CD8-positive, alpha-beta memory T cell (primary cell): ENCODE results near the gene NR2C2. TPM values are rescaled to one million over a fixed set of nuclear protein-coding genes. Genes with fewer than 3 reads are reported as not detected.
A peak's percentile ranks its signal among the peaks of the same experiment; 100 is the strongest.

Experiments
- CTCF ChIA-PET: fragments of 350-600 bp; sonication (Branson Sonifier 250); formaldehyde crosslinking; loops from one replicate; lab custom pipeline; 2021; ENCODE audit warnings: antibody characterized with exemption; lab: Charles Lee
- POLR2A ChIA-PET: fragments of 350-600 bp; sonication (Branson Sonifier 250); formaldehyde crosslinking; loops from one replicate; lab custom pipeline; 2021; ENCODE audit warnings: antibody characterized with exemption; lab: Charles Lee
- DNase-seq, 5 donors: peaks; one replicate each; pipeline versions ENCODE4 v3.0.0 to v3.0.0-alpha.2; 2020 to 2022; ENCODE audit warnings: mixed read lengths in 1 of 5
- H3K27ac ChIP-seq: one replicate; pipeline ENCODE4 v1.7.0; 2013; ENCODE audit warnings: low read depth, mild to moderate bottlenecking, low read length, moderate library complexity
- H3K27me3 ChIP-seq: 2 replicates; pipeline ENCODE4 v1.7.0; 2013; ENCODE audit warnings: low read length, mild to moderate bottlenecking; ENCODE audit not compliant: insufficient read depth, poor library complexity, severe bottlenecking
- H3K36me3 ChIP-seq: 2 replicates; pipeline ENCODE4 v1.7.0; 2013; ENCODE audit warnings: mild to moderate bottlenecking, low read length, moderate library complexity; ENCODE audit not compliant: insufficient read depth
- H3K4me1 ChIP-seq: 2 replicates; pipeline ENCODE4 v1.7.0; 2013; ENCODE audit warnings: mild to moderate bottlenecking, low read length, moderate library complexity; ENCODE audit not compliant: insufficient read depth
- H3K4me3 ChIP-seq: 2 replicates; pipeline ENCODE4 v1.7.0; 2013; ENCODE audit warnings: mild to moderate bottlenecking, low read length
- H3K9me3 ChIP-seq: 2 replicates; pipeline ENCODE4 v1.7.0; 2013; ENCODE audit warnings: mild to moderate bottlenecking, low read length
- H3K27ac Mint-ChIP-seq, 8 donors: one replicate each; pipeline ENCODE4 v1.8.0; 2020 to 2021; ENCODE audit warnings: mixed read lengths in 8 of 8, mild to moderate bottlenecking in 6 of 8, inconsistent platforms in 3 of 8, moderate library complexity in 3 of 8
- H3K27me3 Mint-ChIP-seq, 2 donors: one replicate each; pipeline ENCODE4 v1.8.0; 2020 to 2021; ENCODE audit warnings: mixed read lengths in 2 of 2, mild to moderate bottlenecking in 1 of 2, moderate library complexity in 1 of 2
- H3K36me3 Mint-ChIP-seq, 3 donors: one replicate each; pipeline ENCODE4 v1.8.0; 2020 to 2021; ENCODE audit warnings: mixed read lengths in 3 of 3, inconsistent platforms in 1 of 3, mild to moderate bottlenecking in 1 of 3
- H3K4me1 Mint-ChIP-seq, 3 donors: one replicate each; pipeline ENCODE4 v1.8.0; 2020 to 2021; ENCODE audit warnings: mixed read lengths in 3 of 3, inconsistent platforms in 1 of 3, mild to moderate bottlenecking in 1 of 3
- H3K4me3 Mint-ChIP-seq, 7 donors: one replicate each; pipeline ENCODE4 v1.8.0; 2020 to 2021; ENCODE audit warnings: mixed read lengths in 7 of 7, mild to moderate bottlenecking in 6 of 7, moderate library complexity in 4 of 7, inconsistent platforms in 2 of 7
- H3K9me3 Mint-ChIP-seq, 5 donors: one replicate each; pipeline ENCODE4 v1.8.0; 2020 to 2022; ENCODE audit warnings: mixed read lengths in 5 of 5, mild to moderate bottlenecking in 3 of 5, moderate library complexity in 2 of 5, inconsistent platforms in 1 of 5
- polyA plus RNA-seq: library from polyadenylated mRNA; unstranded; fragments of 300-500 nt; fragmentation: Illumina TruSeq; gene quantifications from one replicate; pipeline ENCODE4 v1.2.3, GENCODE V29; 2021
- total RNA-seq, 2 experiments: library from RNA; stranded (reverse); gene quantifications; one replicate each; pipeline ENCODE4 v1.2.3, GENCODE V29; 2021

Gene NR2C2
- total and polyA plus RNA-seq, 3 experiments from 2014 or later, result 14.5 to 47.1 (median 46.7) TPM

- Histone ChIP-seq H3K4me1 (peaks cover 6% of the 10 kb centered on the region), H3K9me3 (no peaks in the 10 kb centered on the region), H3K4me3 (no peak overlapping the region), H3K27ac (no peak overlapping the region), H3K36me3 (peaks cover 27% of the 10 kb centered on the region), H3K27me3 (no peaks in the 10 kb centered on the region)
- peak in 3 of 5 donors; percentile 6 to 28 (median 13) for DNase-seq
- Mint-ChIP-seq H3K4me1 (peaks cover 24 to 44% (median 42%) of the 10 kb centered on the region in 3 donors), H3K36me3 (peaks cover 5 to 73% (median 12%) of the 10 kb centered on the region in 3 donors), H3K27ac (peak overlapping the region in 3 of 8 donors; percentile 58 to 73 (median 68)), H3K4me3 (peak overlapping the region in 1 of 7 donors; percentile 44), H3K27me3 (peaks cover 0 to 5% of the 10 kb centered on the region in 2 donors), H3K9me3 (no peaks in the 10 kb centered on the region)
- ChIA-PET POLR2A (no interaction called here), CTCF (interaction anchor here (1.0 to 2.8 kb wide), 6 partner anchors 9 to 126 kb away, joined by 3 to 11 read pairs (median 4); partner anchors contain the start of gene MRPS25)
Measured at GRCh38 chr3:15051531-15051930, 104.1 kb downstream of the NR2C2 start.

DNA sequence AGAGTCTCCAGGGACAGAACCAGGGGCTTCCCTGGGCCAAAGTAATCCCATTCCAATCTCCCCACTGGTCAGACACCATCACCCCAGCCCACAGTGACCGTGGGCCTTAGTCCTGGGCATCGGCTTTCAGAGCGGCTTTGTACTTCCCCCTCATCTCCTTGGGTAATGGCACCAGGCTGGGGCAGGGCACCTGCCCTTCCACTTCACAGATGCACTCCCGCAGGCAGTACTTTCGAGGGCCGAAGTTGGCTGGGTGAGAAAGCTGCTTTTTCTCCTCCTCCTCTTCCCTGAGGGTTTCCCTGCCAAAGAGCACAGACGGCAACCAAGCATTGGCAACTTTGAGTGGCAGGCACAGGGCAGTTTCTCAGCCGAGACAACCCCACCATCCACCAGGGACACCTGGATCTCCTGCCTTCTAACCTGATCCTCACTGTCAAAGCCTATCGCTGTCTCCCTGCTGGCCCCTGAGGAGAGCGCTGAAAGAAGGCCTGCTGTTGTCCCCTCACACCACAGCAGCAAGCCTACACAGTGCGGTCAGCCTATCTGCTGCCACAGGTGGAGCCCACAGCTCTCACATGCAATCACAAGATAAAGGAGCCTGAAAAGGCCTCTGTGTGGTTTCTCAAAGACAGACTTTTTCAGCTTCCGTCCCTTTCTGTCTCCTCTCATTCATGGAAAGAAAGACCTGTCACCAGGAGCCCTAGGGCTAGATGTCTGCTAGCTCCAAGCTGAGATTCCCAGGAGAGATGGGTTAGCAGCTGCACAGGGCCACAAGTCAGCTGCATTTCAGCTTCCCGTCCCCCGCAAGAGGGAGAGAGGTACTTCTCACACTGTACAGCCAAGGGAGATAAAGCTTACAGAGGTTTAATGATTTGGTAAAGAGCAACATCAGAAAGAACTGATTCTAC is 105.2 kb downstream of the NR2C2 start:
- no peak for DNase-seq
- POLR2A ChIA-PET, result no interaction called here
- peaks cover 19% of the 10 kb centered on the region for H3K36me3 ChIP-seq
- CTCF ChIA-PET, result interaction anchor here (1.3 to 2.8 kb wide), 2 partner anchors 12 to 20 kb away, joined by 3 to 11 read pairs; partner anchors contain the start of gene MRPS25
- Mint-ChIP-seq H3K4me1 (peaks cover 28 to 50% (median 47%) of the 10 kb centered on the region in 3 donors), H3K4me3 (no peak overlapping the region), H3K9me3 (no peaks in the 10 kb centered on the region), H3K36me3 (peaks cover 5 to 74% (median 11%) of the 10 kb centered on the region in 3 donors), H3K27ac (peak overlapping the region in 5 of 8 donors; percentile 29 to 68 (median 61)), H3K27me3 (peaks cover 0 to 5% of the 10 kb centered on the region in 2 donors)
- H3K27ac ChIP-seq, result peak overlapping the region; percentile 14
- H3K9me3 ChIP-seq, result no peaks in the 10 kb centered on the region
- no peaks in the 10 kb centered on the region for H3K27me3 ChIP-seq
- no peak overlapping the region for H3K4me3 ChIP-seq
- H3K4me1 ChIP-seq, result peaks cover 6% of the 10 kb centered on the region

DNA sequence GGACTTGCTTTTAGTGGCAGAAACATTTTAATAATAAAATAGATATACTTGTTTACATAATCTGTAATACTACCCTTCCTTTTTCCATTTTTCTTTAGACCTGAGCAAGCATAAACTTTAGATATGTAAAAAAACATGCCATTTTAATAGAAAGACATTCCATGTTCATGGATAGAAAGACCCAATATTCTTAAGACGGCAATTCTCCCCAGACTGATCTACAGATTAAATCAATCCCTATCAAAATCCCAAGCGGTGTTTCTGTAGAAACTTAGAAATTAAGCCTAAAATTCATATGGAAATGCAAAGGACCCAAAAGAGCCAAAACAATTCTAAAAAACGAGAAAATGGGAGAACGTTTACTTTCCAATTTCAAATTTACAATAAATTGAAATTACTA is 106.2 kb downstream of the NR2C2 start:
- DNase-seq, result no peak
- H3K9me3 ChIP-seq, result no peaks in the 10 kb centered on the region
- H3K36me3 ChIP-seq, result peaks cover 17% of the 10 kb centered on the region
- ChIA-PET CTCF (no interaction called here), POLR2A (no interaction called here)
- Mint-ChIP-seq H3K36me3 (peaks cover 5 to 73% (median 12%) of the 10 kb centered on the region in 3 donors), H3K27ac (peak overlapping the region in 2 of 8 donors; percentile 47 to 66), H3K27me3 (peaks cover 0 to 5% of the 10 kb centered on the region in 2 donors), H3K9me3 (no peaks in the 10 kb centered on the region), H3K4me1 (peaks cover 28 to 50% (median 47%) of the 10 kb centered on the region in 3 donors), H3K4me3 (no peak overlapping the region)
- peaks cover 6% of the 10 kb centered on the region for H3K4me1 ChIP-seq
- H3K27ac ChIP-seq, result no peak overlapping the region
- no peaks in the 10 kb centered on the region for H3K27me3 ChIP-seq
- no peak overlapping the region for H3K4me3 ChIP-seq

DNA sequence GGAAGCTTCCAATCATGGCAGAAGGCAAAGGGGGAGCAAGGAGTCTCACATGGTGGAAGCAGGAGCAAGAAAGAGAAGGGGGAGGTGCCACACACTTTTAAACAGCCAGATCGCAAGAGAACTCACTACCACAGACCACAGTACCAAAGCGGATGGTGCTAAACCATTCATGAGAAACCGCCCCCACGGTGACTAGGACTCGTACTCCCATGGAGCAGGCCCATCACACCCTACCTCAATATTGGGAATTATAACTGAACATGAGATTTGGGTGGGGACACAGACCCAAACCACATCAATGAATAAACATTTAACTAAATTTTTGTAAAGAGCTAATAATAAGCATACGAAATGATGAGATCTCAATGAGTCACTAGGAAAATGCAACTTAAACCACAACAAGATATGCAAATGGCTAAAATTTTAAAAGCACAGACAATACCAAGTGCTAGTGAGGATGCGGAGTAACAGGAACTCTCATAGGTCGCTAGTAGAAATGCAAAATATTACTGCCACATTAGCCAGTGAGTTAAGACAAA is 107.7 kb downstream of the NR2C2 start:
- peak overlapping the region; percentile 15 to 57 (median 53) for H3K4me3 Mint-ChIP-seq
- POLR2A ChIA-PET, result interaction anchor here (0.5 to 1.1 kb wide), 2 partner anchors 9 to 263 kb away, joined by 3 to 5 read pairs; partner anchors contain the start of gene MRPS25

DNA sequence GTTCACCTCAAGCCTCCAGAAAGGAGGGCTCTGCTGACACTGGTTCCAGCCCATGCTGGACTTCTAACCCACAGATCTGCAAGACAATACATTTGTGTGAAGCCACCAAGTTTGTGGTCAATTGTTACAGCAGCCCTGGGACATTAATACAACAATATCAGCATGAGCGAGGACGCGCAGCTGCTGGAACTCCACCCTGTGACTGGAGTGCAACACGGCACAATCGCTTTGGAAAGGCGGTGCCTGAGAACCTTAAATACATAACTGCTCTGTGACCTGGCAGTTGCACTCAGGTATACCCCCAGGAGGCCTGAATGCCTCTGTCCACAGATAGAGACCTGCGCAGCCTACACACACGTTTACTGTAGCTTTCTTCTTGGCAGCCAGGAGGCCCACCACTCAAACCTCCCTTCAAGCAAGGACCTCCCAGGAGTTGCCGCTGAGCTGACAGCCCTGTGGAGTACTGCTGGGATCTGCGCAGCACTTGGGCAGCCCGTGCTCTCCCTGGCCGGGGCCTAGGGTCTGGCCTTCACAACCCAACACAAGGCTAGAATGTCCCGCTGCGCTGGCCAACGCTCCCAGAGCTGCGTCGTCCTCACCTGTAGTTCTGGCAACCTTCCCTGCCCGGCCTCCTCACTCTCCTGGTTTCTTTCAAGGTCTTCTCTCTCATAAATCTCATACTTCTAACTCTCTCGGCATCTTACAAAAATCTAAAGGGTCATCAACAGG is 109.5 kb downstream of the NR2C2 start:
- H3K4me3 ChIP-seq, result no peak overlapping the region
- no peak for DNase-seq
- no peaks in the 10 kb centered on the region for H3K27me3 ChIP-seq
- H3K4me1 Mint-ChIP-seq, result peaks cover 33 to 54% (median 52%) of the 10 kb centered on the region in 3 donors
- no peak overlapping the region for H3K4me3 Mint-ChIP-seq
- peaks cover 5 to 59% (median 13%) of the 10 kb centered on the region in 3 donors for H3K36me3 Mint-ChIP-seq
- no peak overlapping the region for H3K27ac ChIP-seq
- H3K27me3 Mint-ChIP-seq, result peaks cover 0 to 1% of the 10 kb centered on the region in 2 donors
- no peaks in the 10 kb centered on the region for H3K9me3 Mint-ChIP-seq
- H3K27ac Mint-ChIP-seq, result peak overlapping the region in 1 of 8 donors; percentile 12
- H3K4me1 ChIP-seq, result peaks cover 6% of the 10 kb centered on the region
- H3K36me3 ChIP-seq, result peaks cover 16% of the 10 kb centered on the region
- H3K9me3 ChIP-seq, result no peaks in the 10 kb centered on the region
- ChIA-PET POLR2A (no interaction called here), CTCF (no interaction called here)

More for the DNA sequence above, 107.7 kb downstream of the NR2C2 start:
- no peaks in the 10 kb centered on the region for H3K27me3 ChIP-seq
- H3K4me1 ChIP-seq, result peaks cover 6% of the 10 kb centered on the region
- H3K9me3 Mint-ChIP-seq, result no peaks in the 10 kb centered on the region
- H3K4me1 Mint-ChIP-seq, result peaks cover 31 to 57% (median 55%) of the 10 kb centered on the region in 3 donors
- peaks cover 0 to 5% of the 10 kb centered on the region in 2 donors for H3K27me3 Mint-ChIP-seq
- H3K4me3 ChIP-seq, result no peak overlapping the region
- peaks cover 5 to 72% (median 16%) of the 10 kb centered on the region in 3 donors for H3K36me3 Mint-ChIP-seq
- H3K36me3 ChIP-seq, result peaks cover 16% of the 10 kb centered on the region
- no peak overlapping the region for H3K27ac ChIP-seq
- no peaks in the 10 kb centered on the region for H3K9me3 ChIP-seq
- H3K27ac Mint-ChIP-seq, result peak overlapping the region in 7 of 8 donors; percentile 15 to 90 (median 74)
- peak; percentile 7 to 68 (median 31) for DNase-seq
- CTCF ChIA-PET, result interaction anchor here (1.6 kb wide), 1 partner anchor 10 kb away, joined by 3 read pairs; the partner anchor contains the start of gene MRPS25

DNA sequence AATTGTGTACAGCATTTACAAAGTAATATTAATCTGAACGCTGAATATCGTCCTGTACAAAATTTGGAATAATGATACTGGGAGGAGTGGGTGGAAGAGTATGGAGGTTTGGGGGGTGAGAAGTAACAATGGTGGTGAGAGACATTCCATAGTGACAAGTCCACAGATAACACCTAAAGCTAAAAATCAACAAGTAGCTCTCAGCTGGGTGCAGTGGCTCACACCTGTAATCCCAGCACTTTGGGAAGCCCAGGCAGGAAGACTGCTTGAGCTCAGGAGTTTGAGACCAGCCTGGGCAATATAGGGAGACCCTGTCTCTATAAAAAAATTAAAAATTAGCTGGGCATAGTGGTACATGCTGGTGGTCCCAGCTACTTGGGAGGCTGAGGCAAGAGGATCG is 112.6 kb downstream of the NR2C2 start:
- Histone ChIP-seq H3K27ac (no peak overlapping the region), H3K27me3 (no peaks in the 10 kb centered on the region), H3K4me3 (no peak overlapping the region), H3K36me3 (peaks cover 16% of the 10 kb centered on the region), H3K4me1 (peaks cover 18% of the 10 kb centered on the region), H3K9me3 (no peaks in the 10 kb centered on the region)
- no peaks in the 10 kb centered on the region for H3K9me3 Mint-ChIP-seq
- CTCF ChIA-PET, result interaction anchor here (1.1 to 1.4 kb wide), 2 partner anchors 9 to 139 kb away, joined by 4 to 5 read pairs; no protein-coding TSS in a partner anchor
- peaks cover 0 to 1% of the 10 kb centered on the region in 2 donors for H3K27me3 Mint-ChIP-seq
- POLR2A ChIA-PET, result interaction anchor here (0.6 kb wide), 1 partner anchor 25 kb away, joined by 4 read pairs; no protein-coding TSS in a partner anchor
- H3K4me3 Mint-ChIP-seq, result peak overlapping the region in 2 of 7 donors; percentile 40 to 56
- peaks cover 35 to 52% (median 43%) of the 10 kb centered on the region in 3 donors for H3K4me1 Mint-ChIP-seq
- DNase-seq, result no peak
- H3K36me3 Mint-ChIP-seq, result peaks cover 5 to 45% (median 11%) of the 10 kb centered on the region in 3 donors
- H3K27ac Mint-ChIP-seq, result peak overlapping the region in 3 of 8 donors; percentile 3 to 76 (median 55)

GRCh38 chr3:15063238-15063637 is 115.9 kb downstream of the NR2C2 start:
- H3K27ac Mint-ChIP-seq, result peak overlapping the region in 4 of 8 donors; percentile 11 to 68 (median 52)
- Histone ChIP-seq H3K4me1 (peaks cover 16% of the 10 kb centered on the region), H3K27me3 (no peaks in the 10 kb centered on the region), H3K36me3 (peaks cover 13% of the 10 kb centered on the region), H3K4me3 (no peak overlapping the region), H3K27ac (no peak overlapping the region), H3K9me3 (no peaks in the 10 kb centered on the region)
- H3K4me3 Mint-ChIP-seq, result peak overlapping the region; percentile 93 to 99 (median 97)
- no peaks in the 10 kb centered on the region for H3K9me3 Mint-ChIP-seq
- H3K4me1 Mint-ChIP-seq, result peaks cover 30 to 37% (median 37%) of the 10 kb centered on the region in 3 donors
- POLR2A ChIA-PET, result interaction anchor here (2.6 kb wide), 1 partner anchor 35 kb away, joined by 19 read pairs; the partner anchor contains the start of gene RBSN
- no peak for DNase-seq
- H3K27me3 Mint-ChIP-seq, result no peaks in the 10 kb centered on the region
- CTCF ChIA-PET, result no interaction called here
- H3K36me3 Mint-ChIP-seq, result peaks cover 0 to 25% (median 7%) of the 10 kb centered on the region in 3 donors
